GM18868 (cell line): ENCODE data around the gene NLRP11.
"Not testable (repeated sequence)": the region's sequence is repeated elsewhere in the genome, so short reads cannot be mapped to it uniquely, and the experiment has no call there.

Source experiments
- ATAC-seq: cut with Tn5 transposase; IDR thresholded peaks from one replicate; pipeline ENCODE4 v1.9.1; 2021; ENCODE audit warnings: mild to moderate bottlenecking, moderate library complexity; ENCODE audit not compliant: unreplicated experiment

Gene NLRP11

GRCh38 chr19:55781112-55781511 is 50.7 kb downstream of the NLRP11 start:
- no peak for ATAC-seq

DNA sequence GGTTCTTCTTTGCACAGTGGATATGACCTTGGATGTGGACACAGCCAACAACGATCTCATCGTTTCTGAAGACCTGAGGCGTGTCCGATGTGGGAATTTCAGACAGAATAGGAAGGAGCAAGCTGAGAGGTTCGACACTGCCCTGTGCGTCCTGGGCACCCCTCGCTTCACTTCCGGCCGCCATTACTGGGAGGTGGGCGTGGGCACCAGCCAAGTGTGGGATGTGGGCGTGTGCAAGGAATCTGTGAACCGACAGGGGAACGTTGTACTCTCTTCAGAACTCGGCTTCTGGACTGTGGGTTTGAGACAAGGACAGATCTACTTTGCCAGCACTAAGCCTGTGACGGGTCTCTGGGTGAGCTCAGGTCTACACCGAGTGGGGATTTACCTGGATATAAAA is 53.5 kb downstream of the NLRP11 start:
- ATAC-seq, result no peak

GRCh38 chr19:55777528-55777927 is 54.3 kb downstream of the NLRP11 start:
- ATAC-seq, result no peak

- ATAC-seq, result not testable (repeated sequence)
These were observed 62.2 kb downstream of the NLRP11 start for GRCh38 chr19:55769632-55770031.

DNA sequence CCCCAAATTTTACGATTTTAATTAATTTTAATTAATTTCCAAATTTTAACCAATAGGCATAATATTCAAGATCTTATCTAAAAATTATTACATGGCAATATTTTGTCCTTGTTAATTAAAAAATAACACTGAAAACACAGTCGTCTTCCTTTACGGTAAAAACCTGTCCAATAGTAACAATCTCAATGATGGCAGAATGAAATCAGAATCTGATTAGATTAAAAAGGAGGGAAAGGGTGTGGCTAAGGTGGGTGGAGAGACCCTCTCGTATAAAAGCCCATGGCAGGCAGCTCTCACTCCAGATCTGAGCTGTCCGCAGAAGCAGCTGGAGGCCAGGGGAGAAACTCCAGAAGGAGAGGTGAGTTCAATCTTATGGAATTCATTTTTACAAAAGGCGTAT is 63.0 kb downstream of the NLRP11 start, which contains the start of gene RFPL4AL1:
Gene RFPL4AL1, plus strand, starts transcription at position 301 of the 400 bp plus-strand sequence. CDS start 2,687 bp downstream, outside the sequence.
- not testable (repeated sequence) for ATAC-seq

DNA sequence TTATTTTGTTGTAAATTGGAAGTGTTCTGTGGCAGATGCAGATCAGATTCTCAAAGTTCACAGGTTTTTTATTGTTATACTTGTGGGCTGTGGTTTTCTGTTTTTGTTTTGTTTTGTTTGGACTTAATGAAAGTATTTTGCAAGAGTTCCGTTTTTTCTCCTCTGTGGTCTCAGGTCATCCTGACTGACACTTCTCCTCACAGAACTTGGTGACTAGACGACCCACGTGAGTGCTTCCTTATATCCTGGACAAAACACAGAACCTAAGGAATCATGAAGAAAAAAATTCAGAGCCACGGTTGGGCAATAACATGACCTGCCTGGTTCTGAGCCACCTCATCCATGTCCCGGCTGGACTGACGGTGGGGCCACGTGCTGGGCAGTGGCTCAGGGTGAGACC is 65.3 kb downstream of the NLRP11 start:
- ATAC-seq, result no peak

DNA sequence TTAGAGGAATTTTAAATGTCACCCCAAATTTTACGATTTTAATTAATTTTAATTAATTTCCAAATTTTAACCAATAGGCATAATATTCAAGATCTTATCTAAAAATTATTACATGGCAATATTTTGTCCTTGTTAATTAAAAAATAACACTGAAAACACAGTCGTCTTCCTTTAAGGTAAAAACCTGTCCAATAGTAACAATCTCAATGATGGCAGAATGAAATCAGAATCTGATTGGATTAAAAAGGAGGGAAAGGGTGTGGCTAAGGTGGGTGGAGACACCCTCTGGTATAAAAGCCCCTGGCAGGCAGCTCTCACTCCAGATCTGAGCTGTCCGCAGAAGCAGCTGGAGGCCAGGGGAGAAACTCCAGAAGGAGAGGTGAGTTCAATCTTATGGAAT is 73.0 kb downstream of the NLRP11 start, which contains the start of gene RFPL4A:
Gene RFPL4A, plus strand, starts transcription at position 301 of the 400 bp plus-strand sequence. CDS start 2,704 bp downstream, outside the sequence.
- not testable (repeated sequence) for ATAC-seq

- ATAC-seq, result not testable (repeated sequence)
These were observed 75.0 kb downstream of the NLRP11 start for GRCh38 chr19:55756808-55757207.

- ATAC-seq, result no peak
These were observed 78.4 kb downstream of the NLRP11 start for GRCh38 chr19:55753401-55753800.

DNA sequence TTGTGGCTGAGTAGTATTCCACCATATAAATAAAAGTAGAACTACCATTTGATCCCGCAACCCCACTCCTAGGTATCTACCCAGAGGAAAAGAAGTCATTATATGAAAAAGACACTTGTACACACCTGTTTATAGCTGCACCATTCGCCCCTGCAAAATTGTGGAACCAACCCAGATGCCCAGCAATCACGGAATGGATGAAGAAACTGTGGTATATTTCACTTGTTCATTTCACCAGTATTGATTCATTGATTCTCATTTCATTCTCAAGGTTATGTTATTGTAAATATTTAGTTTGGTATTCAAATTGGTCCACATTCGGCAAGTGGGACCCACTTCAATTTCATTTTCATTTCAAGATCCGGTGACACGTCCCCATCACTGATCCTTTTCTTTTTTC is 81.1 kb downstream of the NLRP11 start:
- ATAC-seq, result no peak

DNA sequence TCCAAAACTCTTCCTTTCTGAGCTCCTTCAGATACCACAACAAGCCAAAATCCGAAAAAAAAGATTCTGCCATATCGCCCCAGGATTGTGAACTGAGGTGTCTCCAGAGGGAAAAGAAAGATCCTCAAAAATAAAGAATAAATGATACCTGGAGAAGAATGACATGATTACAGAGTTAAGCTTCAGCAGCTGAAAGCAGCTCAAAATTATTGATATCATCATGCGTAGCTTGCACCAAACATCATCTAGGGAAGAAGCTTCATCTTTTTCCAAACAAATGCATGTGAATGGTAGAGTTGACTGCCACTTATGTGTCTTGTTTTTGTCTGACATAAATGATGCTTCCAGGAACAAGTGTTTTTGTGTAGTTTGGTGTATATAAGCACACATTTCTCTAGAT is 93.5 kb downstream of the NLRP11 start, which contains the start of gene NLRP9:
Gene NLRP9, minus strand, starts transcription at position 101 of the 400 bp plus-strand sequence. Its CDS starts 28 bp downstream, at position 73.
- ATAC-seq, result no peak
